Testis (tissue), 3 donors: ENCODE data around the gene IRS1. TPM values are rescaled to one million over a fixed set of nuclear protein-coding genes. Genes with fewer than 3 reads are reported as not detected.

Experiments
- DNase-seq: peaks from one replicate; pipeline ENCODE4 v3.0.0-alpha.2; 2019
- H3K27ac ChIP-seq, 2 donors: fragments of 200-600 bp; sonication (generic); one replicate each; pipeline ENCODE4 v1.5.1; 2019
- H3K27me3 ChIP-seq: fragments of 200-600 bp; sonication (generic); one replicate; pipeline ENCODE4 v1.5.1; 2019
- H3K36me3 ChIP-seq: fragments of 200-600 bp; sonication (generic); one replicate; pipeline ENCODE4 v1.5.1; 2017; ENCODE audit warnings: low read depth; ENCODE audit errors: missing control alignments
- H3K4me1 ChIP-seq: fragments of 200-600 bp; sonication (generic); one replicate; pipeline ENCODE4 v1.5.1; 2019
- H3K4me3 ChIP-seq, 2 donors: fragments of 200-600 bp; sonication (generic); one replicate each; pipeline ENCODE4 v1.5.1; 2017 to 2019
- H3K9me3 ChIP-seq: fragments of 200-600 bp; sonication (generic); one replicate; pipeline ENCODE4 v1.5.1; 2017
- CTCF ChIP-seq, 3 experiments: fragments of 450-650 bp in 2 of 3; fragments of 200-600 bp in 1 of 3; sonication (generic) in 1 of 3; IDR thresholded peaks; one replicate each; pipeline ENCODE4 v1.5.1; 2016 to 2019; ENCODE audit warnings: antibody characterized with exemption in 3 of 3, mild to moderate bottlenecking in 2 of 3, moderate library complexity in 1 of 3
- POLR2A ChIP-seq: fragments of 450-650 bp; IDR thresholded peaks from one replicate; pipeline ENCODE4 v1.6.1; 2017; ENCODE audit warnings: antibody characterized with exemption, mild to moderate bottlenecking, moderate library complexity
- WGBS, 2 donors: methylation state at CpG; one replicate each; pipeline ENCODE4 v1.1.5; 2018; 5-methylcytosine and 5-hydroxymethylcytosine counted together
- intact Hi-C: fragments of 100-400 bp; cut with DNase I; formaldehyde crosslinking; loops from one replicate; pipeline ENCODE4 v1.15.1; 2023; ENCODE audit warnings: low total_unique reads
- polyA plus RNA-seq: library from polyadenylated mRNA; stranded (reverse); fragments of 350-450 nt; fragmentation: Illumina TruSeq; extraction: RNeasy Lipid Tissue Mini Kit (QIAGEN cat#74804); gene quantifications from one replicate; pipeline ENCODE4 v1.2.3, GENCODE V29; 2014; ENCODE audit warnings: low read depth, low replicate concordance; ENCODE audit not compliant: insufficient read depth
- total RNA-seq, 2 donors: library from RNA; depleted of rRNA; stranded (reverse); fragments of >200 nt; gene quantifications; one replicate each; pipeline ENCODE4 v1.2.3, GENCODE V29; 2016

The IRS1 gene
- total and polyA plus RNA-seq, 3 donors from 2014 or later: 3.1 to 5.9 (median 3.1) TPM

GRCh38 chr2:226792155-226792881 is 7.3 kb downstream of the IRS1 start:
- 29 to 31% methylated on average over 7 of the region's 7 CpGs for WGBS, 2 donors
- no peaks in the 10 kb centered on the region for H3K4me1 ChIP-seq
- no peak for DNase-seq

DNA sequence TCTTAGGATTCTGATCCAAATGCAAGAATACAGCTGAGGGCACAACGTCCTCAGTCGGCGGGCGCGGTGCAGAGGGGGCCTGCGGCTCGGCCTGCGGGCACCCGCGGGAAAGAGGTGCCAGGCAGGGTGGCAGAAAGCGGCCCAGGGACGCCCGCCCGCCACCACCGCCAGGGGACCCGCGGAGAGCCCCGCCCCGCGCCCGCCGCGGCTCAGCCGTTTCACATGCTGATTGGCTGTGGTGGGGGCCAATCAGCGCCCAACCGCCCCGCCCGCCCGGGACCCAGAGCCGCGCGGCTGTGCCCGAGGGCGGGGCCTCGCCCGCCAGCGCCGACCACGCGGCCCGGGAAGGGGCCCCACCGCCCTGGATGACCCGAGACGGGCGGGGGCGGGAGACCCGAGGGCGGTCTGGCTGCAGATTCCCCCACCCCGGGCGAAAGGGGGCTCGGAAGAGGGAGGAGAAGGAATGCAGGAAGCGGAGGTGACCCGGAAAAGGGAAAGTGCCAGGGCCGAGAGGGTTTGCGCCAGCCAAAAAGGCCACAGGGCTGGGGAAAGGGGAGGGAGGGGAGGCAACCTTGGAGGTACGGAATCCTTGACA is 8.0 kb downstream of the IRS1 start:
- Histone ChIP-seq H3K4me1 (no peaks in the 10 kb centered on the region), H3K27ac (peak overlapping the region; percentile 87 to 93), H3K4me3 (peak overlapping the region; percentile 67 to 79), H3K36me3 (no peaks in the 10 kb centered on the region), H3K27me3 (no peaks in the 10 kb centered on the region), H3K9me3 (no peaks in the 10 kb centered on the region)
- DNase-seq: peak; percentile 93
- WGBS, 2 donors: 0% methylated on average over 18 to 46 of the region's 56 CpGs
- intact Hi-C loops: loop anchor here (10.0 kb wide), 1 partner anchor 67 kb away; no protein-coding TSS in a partner anchor
- TF ChIP-seq CTCF (IDR thresholded peaks at IDR 0.05) (peak; percentile 42 to 77 (median 56)), POLR2A (no peak)

More at GRCh38 chr2:226792155-226792881, 7.3 kb downstream of the IRS1 start:
- Histone ChIP-seq H3K36me3 (no peaks in the 10 kb centered on the region), H3K9me3 (no peaks in the 10 kb centered on the region), H3K27ac (peak overlapping the region; percentile 87 to 93), H3K27me3 (no peaks in the 10 kb centered on the region), H3K4me3 (peak overlapping the region; percentile 67 to 79)
- intact Hi-C loops: loop anchor here (10.0 kb wide), 1 partner anchor 68 kb away; no protein-coding TSS in a partner anchor
- TF ChIP-seq POLR2A (no peak), CTCF (IDR thresholded peaks at IDR 0.05) (no peak)

GRCh38 chr2:226791056-226791486 is 8.5 kb downstream of the IRS1 start:
- TF ChIP-seq POLR2A (no peak), CTCF (IDR thresholded peaks at IDR 0.05) (no peak)
- Histone ChIP-seq H3K36me3 (no peaks in the 10 kb centered on the region), H3K9me3 (no peaks in the 10 kb centered on the region), H3K27me3 (no peaks in the 10 kb centered on the region), H3K4me3 (peak overlapping the region; percentile 67 to 79), H3K4me1 (no peaks in the 10 kb centered on the region), H3K27ac (peak overlapping the region; percentile 87 to 93)
- intact Hi-C loops: loop anchor here (10.0 kb wide), 1 partner anchor 66 kb away; no protein-coding TSS in a partner anchor
- DNase-seq: peak; percentile 78
- WGBS, 2 donors: 0 to 2% methylated on average over 22 to 24 of the region's 24 CpGs

DNA sequence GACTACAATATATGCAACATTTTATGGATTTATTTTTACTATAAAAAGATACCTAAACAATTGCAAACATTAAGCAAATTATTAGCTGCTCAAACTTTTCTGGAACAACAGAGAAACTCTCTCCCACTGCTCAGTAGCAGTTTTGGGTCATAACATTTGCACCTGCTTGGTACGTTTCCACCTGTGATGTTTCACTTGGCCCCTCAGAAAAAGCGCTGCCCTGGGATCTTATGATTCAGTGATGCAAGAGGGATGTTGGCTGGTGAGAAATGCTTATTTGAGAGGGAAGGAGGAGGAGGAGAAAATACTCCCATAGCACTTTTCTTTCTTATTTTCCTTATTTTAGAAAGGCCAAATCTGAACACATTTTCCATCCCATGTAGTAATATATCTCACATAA is 9.2 kb downstream of the IRS1 start:
- intact Hi-C loops: loop anchor here (10.0 kb wide), 1 partner anchor 66 kb away; no protein-coding TSS in a partner anchor
- Histone ChIP-seq H3K9me3 (no peaks in the 10 kb centered on the region), H3K4me3 (no peak overlapping the region), H3K4me1 (no peaks in the 10 kb centered on the region), H3K27me3 (no peaks in the 10 kb centered on the region), H3K27ac (peak overlapping the region in 1 of 2 donors; percentile 93), H3K36me3 (no peaks in the 10 kb centered on the region)
- 66 to 76% methylated on average over 2 of the region's 2 CpGs for WGBS, 2 donors
- TF ChIP-seq POLR2A: no peak
- TF ChIP-seq CTCF (IDR thresholded peaks at IDR 0.05): no peak
- DNase-seq: no peak
